ENCODE data around the gene NPAT. TPM values are rescaled to one million over a fixed set of nuclear protein-coding genes. Genes with fewer than 3 reads are reported as not detected.
"Not testable (repeated sequence)": the region's sequence is repeated elsewhere in the genome, so short reads cannot be mapped to it uniquely, and the experiment has no call there.

The NPAT gene
- total and polyA plus RNA-seq, 4 donors: 1.6 to 12.7 (median 5.9) TPM

DNA sequence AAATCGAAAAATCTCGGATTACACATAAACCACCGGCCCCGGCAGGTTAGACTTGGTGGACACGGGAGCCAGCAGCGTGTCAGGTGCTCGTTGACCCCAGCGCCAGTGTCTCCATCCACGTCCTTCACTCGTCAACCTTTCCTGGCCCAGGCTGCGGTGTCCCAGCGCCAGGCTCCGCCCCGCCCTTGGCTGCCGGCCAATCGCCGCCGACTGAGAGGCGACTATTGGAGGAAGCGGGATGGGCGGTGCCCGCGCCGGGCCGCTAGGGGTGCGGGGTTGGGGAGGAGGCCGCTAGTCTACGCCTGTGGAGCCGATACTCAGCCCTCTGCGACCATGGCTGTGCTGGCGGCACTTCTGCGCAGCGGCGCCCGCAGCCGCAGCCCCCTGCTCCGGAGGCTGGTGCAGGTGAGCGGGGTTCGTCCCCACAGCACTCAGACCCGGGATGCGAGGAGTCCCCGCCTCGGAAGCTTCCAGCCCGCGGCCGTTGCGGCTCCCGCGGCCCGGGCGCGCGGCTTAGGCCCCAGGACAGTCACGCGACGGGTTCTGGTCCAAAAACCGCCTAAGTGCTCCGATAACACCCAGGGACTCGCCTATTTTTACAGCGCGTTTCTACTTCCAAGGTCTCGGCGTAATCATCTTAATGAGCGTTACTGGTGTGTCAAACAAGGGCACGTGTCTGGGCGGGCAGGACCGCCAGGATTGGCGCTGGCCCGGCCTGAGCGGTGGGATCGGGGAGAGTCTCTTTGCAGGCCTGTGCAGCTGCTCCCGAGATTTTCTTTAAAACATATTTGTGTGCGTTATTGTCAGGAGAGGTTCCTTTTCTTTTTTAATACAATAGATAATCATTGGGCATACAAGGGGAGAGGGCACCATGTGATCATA is 100.9 kb downstream of the NPAT start, which contains the start of gene ACAT1:
TSS of gene ACAT1 (plus strand) at position 294 of the 882 bp plus-strand sequence. CDS start at position 334, 40 bp downstream.
- Histone ChIP-seq H3K9me3 (ENCODE audit: control insufficient read depth in 4 of 4, low read length in 3 of 4) (no peaks in the 10 kb centered on the region), H3K9ac (ENCODE audit: low read depth in 1 of 2, low read length in 2 of 2) (peak within 1 kb of the TSS; percentile 78 to 92), H3K27ac (ENCODE audit: low read depth in 1 of 2, low read length in 2 of 2) (peak within 1 kb of the TSS; percentile 94 to 99), H3K4me1 (ENCODE audit: control insufficient read depth in 4 of 4, insufficient read depth in 4 of 4, low read length in 3 of 4) (peaks cover 7 to 34% (median 24%) of the 10 kb centered on the region in 4 donors), H3K36me3 (ENCODE audit: control insufficient read depth in 4 of 4, insufficient read depth in 3 of 4, low read depth in 1 of 4, low read length in 3 of 4) (no peaks in the 10 kb centered on the region), H3K27me3 (ENCODE audit: control insufficient read depth in 4 of 4, insufficient read depth in 4 of 4, low read length in 3 of 4) (no peaks in the 10 kb centered on the region), H3K4me3 (ENCODE audit: low read depth in 1 of 3, low read length in 3 of 3) (peak within 1 kb of the TSS; percentile 74 to 89 (median 83))
- under 1% methylated on average over 73 of the region's 73 CpGs for WGBS
- TF ChIP-seq NR2F2 (IDR thresholded peaks at IDR 0.05) (peak; percentile 68), FOXA1 (IDR thresholded peaks at IDR 0.05) (no peak), HNF4A (conservative IDR thresholded peaks at IDR 0.05) (peak; percentile 86 to 91), EGR1 (IDR thresholded peaks at IDR 0.05; ENCODE audit: low read depth in 2 of 2) (peak in 1 of 2 donors; percentile 93), YY1 (IDR thresholded peaks at IDR 0.05) (peak; percentile 85), TAF1 (conservative IDR thresholded peaks at IDR 0.05) (peak; percentile 81), SP1 (IDR thresholded peaks at IDR 0.05) (peak; percentile 90), GABPA (IDR thresholded peaks at IDR 0.05 in 1 of 2, conservative IDR thresholded peaks at IDR 0.05 in 1 of 2) (no peak), FOXA2 (IDR thresholded peaks at IDR 0.05) (peak; percentile 28), RXRA (IDR thresholded peaks at IDR 0.05) (peak; percentile 84 to 88), RAD21 (IDR thresholded peaks at IDR 0.05) (peak in 1 of 2 donors; percentile 8), HNF4G (IDR thresholded peaks at IDR 0.05) (peak; percentile 59), JUND (IDR thresholded peaks at IDR 0.05) (peak; percentile 88 to 97)
- TF ChIP-seq, protein P1, sequence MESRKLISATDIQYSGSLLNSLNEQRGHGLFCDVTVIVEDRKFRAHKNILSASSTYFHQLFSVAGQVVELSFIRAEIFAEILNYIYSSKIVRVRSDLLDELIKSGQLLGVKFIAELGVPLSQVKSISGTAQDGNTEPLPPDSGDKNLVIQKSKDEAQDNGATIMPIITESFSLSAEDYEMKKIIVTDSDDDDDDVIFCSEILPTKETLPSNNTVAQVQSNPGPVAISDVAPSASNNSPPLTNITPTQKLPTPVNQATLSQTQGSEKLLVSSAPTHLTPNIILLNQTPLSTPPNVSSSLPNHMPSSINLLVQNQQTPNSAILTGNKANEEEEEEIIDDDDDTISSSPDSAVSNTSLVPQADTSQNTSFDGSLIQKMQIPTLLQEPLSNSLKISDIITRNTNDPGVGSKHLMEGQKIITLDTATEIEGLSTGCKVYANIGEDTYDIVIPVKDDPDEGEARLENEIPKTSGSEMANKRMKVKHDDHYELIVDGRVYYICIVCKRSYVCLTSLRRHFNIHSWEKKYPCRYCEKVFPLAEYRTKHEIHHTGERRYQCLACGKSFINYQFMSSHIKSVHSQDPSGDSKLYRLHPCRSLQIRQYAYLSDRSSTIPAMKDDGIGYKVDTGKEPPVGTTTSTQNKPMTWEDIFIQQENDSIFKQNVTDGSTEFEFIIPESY (IDR thresholded peaks at IDR 0.05): peak; percentile 39
- TF ChIP-seq, protein P2, sequence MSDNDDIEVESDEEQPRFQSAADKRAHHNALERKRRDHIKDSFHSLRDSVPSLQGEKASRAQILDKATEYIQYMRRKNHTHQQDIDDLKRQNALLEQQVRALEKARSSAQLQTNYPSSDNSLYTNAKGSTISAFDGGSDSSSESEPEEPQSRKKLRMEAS (IDR thresholded peaks at IDR 0.05): peak; percentile 43
- TF ChIP-seq, protein P3, sequence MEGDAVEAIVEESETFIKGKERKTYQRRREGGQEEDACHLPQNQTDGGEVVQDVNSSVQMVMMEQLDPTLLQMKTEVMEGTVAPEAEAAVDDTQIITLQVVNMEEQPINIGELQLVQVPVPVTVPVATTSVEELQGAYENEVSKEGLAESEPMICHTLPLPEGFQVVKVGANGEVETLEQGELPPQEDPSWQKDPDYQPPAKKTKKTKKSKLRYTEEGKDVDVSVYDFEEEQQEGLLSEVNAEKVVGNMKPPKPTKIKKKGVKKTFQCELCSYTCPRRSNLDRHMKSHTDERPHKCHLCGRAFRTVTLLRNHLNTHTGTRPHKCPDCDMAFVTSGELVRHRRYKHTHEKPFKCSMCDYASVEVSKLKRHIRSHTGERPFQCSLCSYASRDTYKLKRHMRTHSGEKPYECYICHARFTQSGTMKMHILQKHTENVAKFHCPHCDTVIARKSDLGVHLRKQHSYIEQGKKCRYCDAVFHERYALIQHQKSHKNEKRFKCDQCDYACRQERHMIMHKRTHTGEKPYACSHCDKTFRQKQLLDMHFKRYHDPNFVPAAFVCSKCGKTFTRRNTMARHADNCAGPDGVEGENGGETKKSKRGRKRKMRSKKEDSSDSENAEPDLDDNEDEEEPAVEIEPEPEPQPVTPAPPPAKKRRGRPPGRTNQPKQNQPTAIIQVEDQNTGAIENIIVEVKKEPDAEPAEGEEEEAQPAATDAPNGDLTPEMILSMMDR (IDR thresholded peaks at IDR 0.05; ENCODE audit: low read depth, low read length, missing input control): peak; percentile 43
- TF ChIP-seq, protein P4, sequence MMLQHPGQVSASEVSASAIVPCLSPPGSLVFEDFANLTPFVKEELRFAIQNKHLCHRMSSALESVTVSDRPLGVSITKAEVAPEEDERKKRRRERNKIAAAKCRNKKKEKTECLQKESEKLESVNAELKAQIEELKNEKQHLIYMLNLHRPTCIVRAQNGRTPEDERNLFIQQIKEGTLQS (IDR thresholded peaks at IDR 0.05): no peak
- TF ChIP-seq, protein P5, sequence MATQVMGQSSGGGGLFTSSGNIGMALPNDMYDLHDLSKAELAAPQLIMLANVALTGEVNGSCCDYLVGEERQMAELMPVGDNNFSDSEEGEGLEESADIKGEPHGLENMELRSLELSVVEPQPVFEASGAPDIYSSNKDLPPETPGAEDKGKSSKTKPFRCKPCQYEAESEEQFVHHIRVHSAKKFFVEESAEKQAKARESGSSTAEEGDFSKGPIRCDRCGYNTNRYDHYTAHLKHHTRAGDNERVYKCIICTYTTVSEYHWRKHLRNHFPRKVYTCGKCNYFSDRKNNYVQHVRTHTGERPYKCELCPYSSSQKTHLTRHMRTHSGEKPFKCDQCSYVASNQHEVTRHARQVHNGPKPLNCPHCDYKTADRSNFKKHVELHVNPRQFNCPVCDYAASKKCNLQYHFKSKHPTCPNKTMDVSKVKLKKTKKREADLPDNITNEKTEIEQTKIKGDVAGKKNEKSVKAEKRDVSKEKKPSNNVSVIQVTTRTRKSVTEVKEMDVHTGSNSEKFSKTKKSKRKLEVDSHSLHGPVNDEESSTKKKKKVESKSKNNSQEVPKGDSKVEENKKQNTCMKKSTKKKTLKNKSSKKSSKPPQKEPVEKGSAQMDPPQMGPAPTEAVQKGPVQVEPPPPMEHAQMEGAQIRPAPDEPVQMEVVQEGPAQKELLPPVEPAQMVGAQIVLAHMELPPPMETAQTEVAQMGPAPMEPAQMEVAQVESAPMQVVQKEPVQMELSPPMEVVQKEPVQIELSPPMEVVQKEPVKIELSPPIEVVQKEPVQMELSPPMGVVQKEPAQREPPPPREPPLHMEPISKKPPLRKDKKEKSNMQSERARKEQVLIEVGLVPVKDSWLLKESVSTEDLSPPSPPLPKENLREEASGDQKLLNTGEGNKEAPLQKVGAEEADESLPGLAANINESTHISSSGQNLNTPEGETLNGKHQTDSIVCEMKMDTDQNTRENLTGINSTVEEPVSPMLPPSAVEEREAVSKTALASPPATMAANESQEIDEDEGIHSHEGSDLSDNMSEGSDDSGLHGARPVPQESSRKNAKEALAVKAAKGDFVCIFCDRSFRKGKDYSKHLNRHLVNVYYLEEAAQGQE (IDR thresholded peaks at IDR 0.05): peak; percentile 90
- peak; percentile 100 for DNase-seq (ENCODE audit: low spot score)

DNA sequence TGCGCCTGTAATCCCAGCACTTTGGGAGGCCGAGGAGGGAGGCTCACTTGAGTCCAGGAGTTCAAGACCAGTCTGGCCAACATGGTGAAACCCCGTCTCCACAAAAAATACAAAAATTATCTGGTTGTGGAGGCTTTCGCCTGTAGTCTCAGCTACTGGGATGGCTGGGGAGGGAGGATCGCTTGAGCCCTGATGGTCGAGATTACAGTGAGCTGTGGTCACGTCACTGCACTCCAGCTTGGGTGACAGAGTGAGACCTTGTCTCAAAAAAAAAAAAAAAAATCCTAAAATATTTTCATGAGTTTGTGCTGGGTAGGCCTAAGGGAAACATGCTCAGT is 101.5 kb downstream of the NPAT start:
- H3K4me3 ChIP-seq (ENCODE audit: low read depth in 1 of 3, low read length in 3 of 3); DNase-seq (ENCODE audit: low spot score); H3K27me3 ChIP-seq (ENCODE audit: control insufficient read depth in 4 of 4, insufficient read depth in 4 of 4, low read length in 3 of 4); H3K9me3 ChIP-seq (ENCODE audit: control insufficient read depth in 4 of 4, low read length in 3 of 4); H3K36me3 ChIP-seq (ENCODE audit: control insufficient read depth in 4 of 4, insufficient read depth in 3 of 4, low read depth in 1 of 4, low read length in 3 of 4): not testable (repeated sequence)
- Histone ChIP-seq H3K27ac (ENCODE audit: low read depth in 1 of 2, low read length in 2 of 2) (peak overlapping the region; percentile 79 to 99), H3K4me1 (ENCODE audit: control insufficient read depth in 4 of 4, insufficient read depth in 4 of 4, low read length in 3 of 4) (peaks cover 8 to 33% (median 20%) of the 10 kb centered on the region in 4 donors), H3K9ac (ENCODE audit: low read depth in 1 of 2, low read length in 2 of 2) (peak overlapping the region; percentile 57 to 92)
- 48% methylated on average over 7 of the region's 7 CpGs for WGBS

All from liver (tissue), 9 donors.